GM12878 (cell line): Measurements from ENCODE around the gene FLAD1. TPM values are rescaled to one million over a fixed set of nuclear protein-coding genes. Genes with fewer than 3 reads are reported as not detected.

Source experiments
- ATAC-seq: fragments of 200-7000 bp; cut with Tn5 transposase; 3 replicates; pipeline ENCODE4 v1.9.1; 2020; ENCODE audit warnings: mild to moderate bottlenecking, moderate library complexity
- BruUV-seq: library from RNA; stranded (reverse); fragments of 400-500 nt; replicated peaks from 2 replicates; lab custom pipeline; 2021; lab: Mats Ljungman, UMichigan
- CTCF ChIA-PET: fragments of 300-600 bp; sonication (Branson Sonifier 250); formaldehyde crosslinking; extraction: SDS; loops from one replicate; lab custom pipeline; 2021; ENCODE audit warnings: inconsistent platforms; lab: Yijun Ruan, JAX
- POLR2A ChIA-PET: fragments of 350-600 bp; formaldehyde crosslinking; extraction: SDS; loops from one replicate; lab custom pipeline; 2021; ENCODE audit warnings: inconsistent platforms; lab: Charles Lee
- RAD21 ChIA-PET: fragments of 300-600 bp; sonication (Branson Sonifier 250); formaldehyde crosslinking; loops from one replicate; lab custom pipeline; 2023; ENCODE audit warnings: antibody characterized with exemption; ENCODE audit not compliant: unreplicated experiment; lab: Charles Lee
- SMC1A ChIA-PET: fragments of 300-600 bp; sonication (Branson Sonifier 250); formaldehyde crosslinking; loops from one replicate; lab custom pipeline; 2023; ENCODE audit not compliant: unreplicated experiment, uncharacterized antibody; lab: Charles Lee
- DNase-seq: peaks from one replicate; pipeline ENCODE4 v3.0.0-alpha.2; 2011; ENCODE audit warnings: low read depth, low spot score
- FAIRE-seq: peaks from 3 replicates; lab custom pipeline; 2011; peaks lifted over from hg19 to GRCh38; lab: Jason Lieb, UNC
- H2AFZ ChIP-seq: 2 replicates; pipeline ENCODE4 v1.6.0; 2011; ENCODE audit warnings: low read depth, low read length, control low read depth; ENCODE audit not compliant: control insufficient read depth
- H3K27ac ChIP-seq: 2 replicates; pipeline ENCODE4 v1.5.1; 2011; ENCODE audit warnings: control low read depth; ENCODE audit not compliant: control insufficient read depth, insufficient read depth
- H3K27me3 ChIP-seq, 2 experiments: replicated peaks in 1 of 2; 2 replicates each; pipeline versions ENCODE4 v1.6.0 to v1.6.1; 2011; ENCODE audit warnings: low read length in 1 of 2; ENCODE audit not compliant: control insufficient read depth in 2 of 2, insufficient read depth in 2 of 2
- H3K36me3 ChIP-seq, 2 experiments: 2 replicates each; pipeline ENCODE4 v1.5.1; 2011; ENCODE audit warnings: low read length in 1 of 2; ENCODE audit not compliant: control insufficient read depth in 2 of 2, insufficient read depth in 2 of 2
- H3K4me1 ChIP-seq: 2 replicates; pipeline ENCODE4 v1.6.1; 2011; ENCODE audit warnings: mild to moderate bottlenecking, low read length, moderate library complexity, mixed read lengths; ENCODE audit not compliant: control insufficient read depth, insufficient read depth
- H3K4me2 ChIP-seq: 2 replicates; pipeline ENCODE4 v1.6.0; 2011; ENCODE audit warnings: control low read depth; ENCODE audit not compliant: control insufficient read depth, insufficient read depth
- H3K4me3 ChIP-seq: fragments of 200-600 bp; sonication (generic); 2 replicates; pipeline ENCODE4 v1.5.1; 2016
- H3K79me2 ChIP-seq: 2 replicates; pipeline ENCODE4 v1.6.0; 2011; ENCODE audit warnings: low read length; ENCODE audit not compliant: control insufficient read depth, insufficient read depth
- H3K9ac ChIP-seq: 2 replicates; pipeline ENCODE4 v1.8.0; 2011; ENCODE audit warnings: low read length, control low read depth, mixed read lengths; ENCODE audit not compliant: control insufficient read depth, insufficient read depth
- H3K9me3 ChIP-seq: replicated peaks from 3 replicates; pipeline ENCODE4 v1.5.1; 2011; ENCODE audit warnings: mild to moderate bottlenecking, low read length; ENCODE audit not compliant: control insufficient read depth, insufficient read depth
- H4K20me1 ChIP-seq: 2 replicates; pipeline ENCODE4 v1.6.0; 2011; ENCODE audit not compliant: control insufficient read depth, insufficient read depth
- BCL3 ChIP-seq: IDR thresholded peaks from 2 replicates; pipeline ENCODE4 v1.6.1; 2011; ENCODE audit warnings: borderline replicate concordance, low read depth, mild to moderate bottlenecking, moderate library complexity, low read length; ENCODE audit not compliant: insufficient read depth, poor library complexity, severe bottlenecking
- BRCA1 ChIP-seq: IDR thresholded peaks from 2 replicates; pipeline ENCODE4 v1.6.1; 2011; ENCODE audit warnings: low read depth, low read length, improper control_type of control experiment
- CEBPB ChIP-seq, 2 experiments: fragments of 150-350 bp in 1 of 2; IDR thresholded peaks; 2 replicates each; pipeline ENCODE4 v1.6.1; 2012 to 2014; ENCODE audit warnings: low read depth in 2 of 2, low read length in 2 of 2, borderline replicate concordance in 1 of 2, inconsistent platforms in 1 of 2
- IRF3 ChIP-seq: fragments of 450-650 bp; IDR thresholded peaks from 2 replicates; pipeline ENCODE4 v1.6.1; 2014; ENCODE audit warnings: mild to moderate bottlenecking
- KAT2A ChIP-seq: conservative IDR thresholded peaks from 2 replicates; pipeline ENCODE4 v1.6.1; 2011; ENCODE audit warnings: low read depth, low read length; ENCODE audit not compliant: control insufficient read depth
- KDM1A ChIP-seq: fragments of 200-600 bp; sonication (generic); IDR thresholded peaks from 2 replicates; pipeline ENCODE4 v1.6.1; 2016; ENCODE audit warnings: borderline replicate concordance
- MAX ChIP-seq: IDR thresholded peaks from 2 replicates; pipeline ENCODE4 v1.6.1; 2012; ENCODE audit warnings: low read depth, low read length, improper control_type of control experiment
- PRDM15 ChIP-seq: fragments of 450-650 bp; formaldehyde crosslinking; IDR thresholded peaks from 2 replicates; pipeline ENCODE4 v1.4.0; 2020; ENCODE audit warnings: mild to moderate bottlenecking, moderate library complexity
- RELA ChIP-seq: fragments of 450-650 bp; IDR thresholded peaks from 2 replicates; pipeline ENCODE4 v1.8.0; 2014; ENCODE audit warnings: borderline replicate concordance; ENCODE audit not compliant: partially characterized antibody
- SPI1 ChIP-seq: IDR thresholded peaks from 2 replicates; pipeline ENCODE4 v1.6.1; 2011; ENCODE audit warnings: low read depth, mild to moderate bottlenecking, low read length, moderate library complexity, borderline replicate concordance; ENCODE audit not compliant: insufficient read depth
- ZBTB40 ChIP-seq: fragments of 450-650 bp; IDR thresholded peaks from 2 replicates; pipeline ENCODE4 v1.6.1; 2016; ENCODE audit warnings: mild to moderate bottlenecking, moderate library complexity, borderline replicate concordance
- WGBS: methylation state at CpG from one replicate; pipeline ENCODE4 v1.1.6; 2016; ENCODE audit warnings: low lambda C conversion rate; ENCODE audit not compliant: insufficient replicate concordance, insufficient coverage; ENCODE audit errors: missing lambda C conversion rate; 5-methylcytosine and 5-hydroxymethylcytosine counted together
- in situ Hi-C: fragments of 300-500 bp; cut with MboI; formaldehyde crosslinking; loops from 9 replicates; pipeline ENCODE4 v1.14.3; 2018; ENCODE audit warnings: mixed read lengths
- intact Hi-C: fragments of 100-400 bp; cut with micrococcal nuclease; formaldehyde crosslinking; loops from one replicate; pipeline ENCODE4 v1.14.2; 2022; ENCODE audit not compliant: unreplicated experiment
- polyA plus RNA-seq, 11 experiments: library from polyadenylated mRNA; depleted of rRNA in 4 of 11; unstranded in 6 of 11; stranded (reverse) in 5 of 11; fragments of >200 nt; fragmentation: Nextera tagmentation in 4 of 11; fragmentation: Illumina TruSeq in 1 of 11; extraction: Ambion mirVana in 4 of 11; extraction: Trizol in 1 of 11; gene quantifications; 1 replicate in 1 of 11; 2 replicates in 10 of 11; pipeline versions ENCODE4 v1.2.1 to v1.2.3, GENCODE V29; 2011 to 2016; ENCODE audit warnings: inconsistent platforms in 2 of 11, missing spikeins in 2 of 11, low read depth in 1 of 11
- total RNA-seq, 4 experiments: library from RNA; depleted of rRNA in 3 of 4; stranded (reverse); fragments of >200 nt in 3 of 4; fragmentation: Illumina TruSeq in 1 of 4; extraction: Trizol in 1 of 4; gene quantifications; 2 replicates each; pipeline versions ENCODE4 v1.2.1 to v1.2.3, GENCODE V29; 2013 to 2021

FLAD1 gene
- total and polyA plus RNA-seq, 10 of the 15 experiments (the other 5 are each of a cell fraction or from before 2014, with no cell fraction given): 22.9 to 93.4 (median 56.6) TPM

GRCh38 chr1:155030243-155030795, 47.2 kb downstream of the FLAD1 start:
- FAIRE-seq: no peak
- Histone ChIP-seq H3K4me1 (no peaks in the 10 kb centered on the region), H3K27ac (no peak overlapping the region), H3K9ac (no peak overlapping the region), H3K27me3 (no peaks in the 10 kb centered on the region; a peak in 2 of 4 replicates), H2AFZ (no peak overlapping the region), H3K9me3 (no peaks in the 10 kb centered on the region), H3K36me3 (no peaks in the 10 kb centered on the region), H3K4me2 (no peak overlapping the region), H3K4me3 (no peak overlapping the region), H4K20me1 (no peaks in the 10 kb centered on the region), H3K79me2 (no peaks in the 10 kb centered on the region)
- in situ Hi-C loops (no loop called here), intact Hi-C loops (no loop called here)
- RAD21 ChIA-PET: no interaction called here
- no peak for DNase-seq
- no TSS peak for BruUV-seq
- CTCF ChIA-PET: no interaction called here
- SMC1A ChIA-PET: interaction anchor here (0.7 kb wide), 1 partner anchor 14 kb away, joined by 3 read pairs; no protein-coding TSS in a partner anchor
- POLR2A ChIA-PET: no interaction called here
- WGBS: 37% methylated on average over 15 of the region's 15 CpGs
- ATAC-seq: no peak
- TF ChIP-seq PRDM15 (CRISPR knock-in tag) (no peak), IRF3 (no peak), KAT2A (no peak), RELA (no peak), BRCA1 (no peak), ZBTB40 (no peak), SPI1 (no peak), KDM1A (no peak), BCL3 (no peak), CEBPB (IDR thresholded peaks at IDR 0.05; ENCODE audit: borderline replicate concordance in 1 of 2, low read depth in 2 of 2, low read length in 2 of 2) (no peak), MAX (no peak)
